CD4-positive, alpha-beta T cell (primary cell): ENCODE measurements around the gene ELMO1. TPM values are rescaled to one million over a fixed set of nuclear protein-coding genes. Genes with fewer than 3 reads are reported as not detected.

ENCODE experiments used
- ATAC-seq: fragments of 200-7000 bp; cut with Tn5 transposase; one replicate; pipeline ENCODE4 v1.10.0; 2022; ENCODE audit warnings: mild to moderate bottlenecking; ENCODE audit not compliant: poor library complexity
- CTCF ChIA-PET: fragments of 350-600 bp; sonication (Branson Sonifier 250); formaldehyde crosslinking; loops from one replicate; lab custom pipeline; 2021; ENCODE audit warnings: antibody characterized with exemption, inconsistent platforms; lab: Charles Lee
- POLR2A ChIA-PET: fragments of 350-600 bp; sonication (Branson Sonifier 250); formaldehyde crosslinking; loops from one replicate; lab custom pipeline; 2021; ENCODE audit warnings: antibody characterized with exemption, inconsistent platforms; lab: Charles Lee
- DNase-seq, 14 experiments: peaks; one replicate each; pipeline ENCODE4 v3.0.0-alpha.2; 2013 to 2020; ENCODE audit warnings: mixed read lengths in 2 of 14
- H3K27ac ChIP-seq, 2 donors: one replicate each; pipeline versions ENCODE4 v1.5.1 to v1.7.0; 2013; ENCODE audit warnings: low read length in 2 of 2, low read depth in 1 of 2, mild to moderate bottlenecking in 1 of 2
- H3K27me3 ChIP-seq, 2 experiments: 1 replicate in 1 of 2; 2 replicates in 1 of 2; pipeline versions ENCODE4 v1.6.1 to v1.7.0; 2013; ENCODE audit warnings: low read length in 2 of 2, control low read depth in 1 of 2, mild to moderate bottlenecking in 1 of 2, moderate library complexity in 1 of 2; ENCODE audit not compliant: insufficient read depth in 2 of 2, control insufficient read depth in 1 of 2
- H3K36me3 ChIP-seq: one replicate; pipeline ENCODE4 v1.6.1; 2013; ENCODE audit warnings: low read length, control low read depth; ENCODE audit not compliant: insufficient read depth
- H3K4me1 ChIP-seq: one replicate; pipeline ENCODE4 v1.6.1; 2013; ENCODE audit warnings: low read length, control low read depth; ENCODE audit not compliant: insufficient read depth
- H3K4me3 ChIP-seq: one replicate; pipeline ENCODE4 v1.5.1; 2013; ENCODE audit warnings: mild to moderate bottlenecking, low read length, moderate library complexity
- H3K9me3 ChIP-seq, 2 experiments: 1 replicate in 1 of 2; 2 replicates in 1 of 2; pipeline versions ENCODE4 v1.6.1 to v1.7.0; 2013; ENCODE audit warnings: low read length in 2 of 2, mild to moderate bottlenecking in 2 of 2, control low read depth in 1 of 2, moderate library complexity in 1 of 2; ENCODE audit not compliant: control insufficient read depth in 1 of 2, insufficient read depth in 1 of 2
- H3K27ac Mint-ChIP-seq: one replicate; pipeline ENCODE4 v1.8.0; 2020; ENCODE audit warnings: mixed read lengths
- H3K27me3 Mint-ChIP-seq: one replicate; pipeline ENCODE4 v1.8.0; 2021; ENCODE audit warnings: mixed read lengths
- H3K36me3 Mint-ChIP-seq: one replicate; pipeline ENCODE4 v1.8.0; 2021; ENCODE audit warnings: low read depth, mixed read lengths
- H3K4me1 Mint-ChIP-seq: one replicate; pipeline ENCODE4 v1.8.0; 2021; ENCODE audit warnings: low read depth, mixed read lengths
- H3K4me3 Mint-ChIP-seq: one replicate; pipeline ENCODE4 v1.8.0; 2020; ENCODE audit warnings: mild to moderate bottlenecking, mixed read lengths
- H3K9me3 Mint-ChIP-seq: one replicate; pipeline ENCODE4 v1.8.0; 2020; ENCODE audit warnings: mixed read lengths
- CTCF ChIP-seq: fragments of 200-600 bp; IDR thresholded peaks from one replicate; pipeline ENCODE4 v1.8.0; 2022; ENCODE audit warnings: antibody characterized with exemption, mild to moderate bottlenecking
- intact Hi-C, 2 experiments: fragments of 100-400 bp; cut with DNase I in 1 of 2; cut with micrococcal nuclease in 1 of 2; formaldehyde crosslinking; loops; one replicate each; pipeline versions ENCODE4 v1.15.1 to v1.9.0; 2023 to 2025; cut with DNase I, micrococcal nuclease
- total RNA-seq, 174 experiments: library from RNA in 2 of 174; stranded (reverse) in 2 of 174; gene quantifications; one replicate each; pipeline ENCODE4 v1.2.3 and lab custom pipeline; 2021 to 2026

Gene ELMO1
- total RNA-seq, 2 experiments from 2014 or later, result 117 to 120 TPM

- Mint-ChIP-seq H3K4me1 (peaks cover 26% of the 10 kb centered on the region), H3K27ac (no peak overlapping the region), H3K4me3 (no peak overlapping the region), H3K36me3 (peaks cover 41% of the 10 kb centered on the region), H3K27me3 (no peaks in the 10 kb centered on the region), H3K9me3 (no peaks in the 10 kb centered on the region)
- intact Hi-C loops, result no loop called here
- Histone ChIP-seq H3K4me1 (no peaks in the 10 kb centered on the region), H3K9me3 (no peaks in the 10 kb centered on the region), H3K4me3 (no peak overlapping the region), H3K36me3 (no peaks in the 10 kb centered on the region), H3K27ac (no peak overlapping the region), H3K27me3 (no peaks in the 10 kb centered on the region)
- DNase-seq (no peak), ATAC-seq (no peak)
- ChIA-PET POLR2A (no interaction called here), CTCF (no interaction called here)
- TF ChIP-seq CTCF, result no peak
These were observed 379.8 kb downstream of the ELMO1 start for GRCh38 chr7:37068902-37069301.

- no peak overlapping the region for H3K27ac Mint-ChIP-seq
- peaks cover 31% of the 10 kb centered on the region for H3K4me1 Mint-ChIP-seq
- no peaks in the 10 kb centered on the region for H3K9me3 Mint-ChIP-seq
- no peak for DNase-seq
- no peaks in the 10 kb centered on the region for H3K27me3 Mint-ChIP-seq
- Histone ChIP-seq H3K27me3 (no peaks in the 10 kb centered on the region), H3K9me3 (no peaks in the 10 kb centered on the region), H3K4me3 (no peak overlapping the region), H3K36me3 (no peaks in the 10 kb centered on the region), H3K27ac (no peak overlapping the region), H3K4me1 (no peaks in the 10 kb centered on the region)
- ChIA-PET POLR2A (no interaction called here), CTCF (interaction anchor here (0.9 kb wide), 1 partner anchor 72 kb away, joined by 3 read pairs; no protein-coding TSS in a partner anchor)
- intact Hi-C loops, result no loop called here
- H3K36me3 Mint-ChIP-seq, result peaks cover 49% of the 10 kb centered on the region
- ATAC-seq, result no peak
- TF ChIP-seq CTCF, result no peak
- no peak overlapping the region for H3K4me3 Mint-ChIP-seq
These were observed 380.6 kb downstream of the ELMO1 start for GRCh38 chr7:37068038-37068437.

GRCh38 chr7:37065779-37066271 lies 382.8 kb downstream of the ELMO1 start:
- DNase-seq (peak in 2 of 14 experiments; percentile 8 to 34), ATAC-seq (no peak)
- peak overlapping the region; percentile 12 for H3K27ac Mint-ChIP-seq
- Histone ChIP-seq H3K27ac (no peak overlapping the region), H3K27me3 (no peaks in the 10 kb centered on the region), H3K9me3 (no peaks in the 10 kb centered on the region), H3K4me3 (no peak overlapping the region), H3K4me1 (no peaks in the 10 kb centered on the region), H3K36me3 (no peaks in the 10 kb centered on the region)
- ChIA-PET CTCF (no interaction called here), POLR2A (no interaction called here)
- TF ChIP-seq CTCF, result no peak
- no peaks in the 10 kb centered on the region for H3K27me3 Mint-ChIP-seq
- peaks cover 54% of the 10 kb centered on the region for H3K36me3 Mint-ChIP-seq
- intact Hi-C loops, result no loop called here
- H3K4me1 Mint-ChIP-seq, result peaks cover 31% of the 10 kb centered on the region
- H3K9me3 Mint-ChIP-seq, result no peaks in the 10 kb centered on the region
- no peak overlapping the region for H3K4me3 Mint-ChIP-seq
